22Rv1 (cell line): ENCODE measurements around the gene SEMA7A.

Experiments used
- ZFX ChIP-seq: fragments of 450-650 bp; IDR thresholded peaks from 2 replicates; pipeline ENCODE4 v1.6.1; 2017; ENCODE audit warnings: antibody characterized with exemption, borderline replicate concordance
- TF ChIP-seq, protein P1 (sequence below): fragments of 450-650 bp; IDR thresholded peaks from 2 replicates; pipeline ENCODE4 v1.5.1; 2017; ENCODE audit warnings: mild to moderate bottlenecking

- TF ChIP-seq, protein P1, sequence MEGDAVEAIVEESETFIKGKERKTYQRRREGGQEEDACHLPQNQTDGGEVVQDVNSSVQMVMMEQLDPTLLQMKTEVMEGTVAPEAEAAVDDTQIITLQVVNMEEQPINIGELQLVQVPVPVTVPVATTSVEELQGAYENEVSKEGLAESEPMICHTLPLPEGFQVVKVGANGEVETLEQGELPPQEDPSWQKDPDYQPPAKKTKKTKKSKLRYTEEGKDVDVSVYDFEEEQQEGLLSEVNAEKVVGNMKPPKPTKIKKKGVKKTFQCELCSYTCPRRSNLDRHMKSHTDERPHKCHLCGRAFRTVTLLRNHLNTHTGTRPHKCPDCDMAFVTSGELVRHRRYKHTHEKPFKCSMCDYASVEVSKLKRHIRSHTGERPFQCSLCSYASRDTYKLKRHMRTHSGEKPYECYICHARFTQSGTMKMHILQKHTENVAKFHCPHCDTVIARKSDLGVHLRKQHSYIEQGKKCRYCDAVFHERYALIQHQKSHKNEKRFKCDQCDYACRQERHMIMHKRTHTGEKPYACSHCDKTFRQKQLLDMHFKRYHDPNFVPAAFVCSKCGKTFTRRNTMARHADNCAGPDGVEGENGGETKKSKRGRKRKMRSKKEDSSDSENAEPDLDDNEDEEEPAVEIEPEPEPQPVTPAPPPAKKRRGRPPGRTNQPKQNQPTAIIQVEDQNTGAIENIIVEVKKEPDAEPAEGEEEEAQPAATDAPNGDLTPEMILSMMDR: no peak
- no peak for TF ChIP-seq ZFX
Observed at GRCh38 chr15:74454764-74455500, 21.2 kb upstream of the SEMA7A start.
